Prostate gland (tissue), 2 donors: ENCODE measurements around the gene LRRC36. TPM values are rescaled to one million over a fixed set of nuclear protein-coding genes. Genes with fewer than 3 reads are reported as not detected.
A peak's percentile ranks its signal among the peaks of the same experiment; 100 is the strongest.

Experiments used
- DNase-seq: peaks from one replicate; pipeline ENCODE4 v3.0.0-alpha.2; 2019; ENCODE audit warnings: low spot score
- H3K27ac ChIP-seq, 2 donors: fragments of 200-600 bp; sonication (generic); 2 replicates each; pipeline ENCODE4 v1.5.1; 2017 to 2019
- H3K27me3 ChIP-seq: fragments of 200-600 bp; sonication (generic); replicated peaks from 2 replicates; pipeline ENCODE4 v1.5.1; 2019; ENCODE audit not compliant: insufficient read depth
- H3K36me3 ChIP-seq, 2 donors: fragments of 200-600 bp; sonication (generic); 1 replicate in 1 of 2; 2 replicates in 1 of 2; pipeline versions ENCODE4 v1.5.1 to v1.8.1; 2017 to 2019
- H3K4me1 ChIP-seq: fragments of 200-600 bp; sonication (generic); replicated peaks from 2 replicates; pipeline ENCODE4 v1.5.1; 2019
- H3K4me3 ChIP-seq, 2 donors: fragments of 200-600 bp; sonication (generic); 2 replicates each; pipeline ENCODE4 v1.5.1; 2017 to 2019
- H3K9me3 ChIP-seq: fragments of 200-600 bp; sonication (generic); 2 replicates; pipeline ENCODE4 v1.5.1; 2017
- POLR2A ChIP-seq: fragments of 450-650 bp; IDR thresholded peaks from one replicate; pipeline ENCODE4 v1.6.1; 2016; ENCODE audit warnings: antibody characterized with exemption, mild to moderate bottlenecking
- POLR2AphosphoS5 ChIP-seq: sonication (generic); formaldehyde crosslinking; IDR thresholded peaks from one replicate; pipeline ENCODE4 v1.6.1; 2017; ENCODE audit warnings: antibody characterized with exemption
- WGBS: methylation state at CpG from one replicate; pipeline ENCODE4 v1.1.5; 2018; 5-methylcytosine and 5-hydroxymethylcytosine counted together
- intact Hi-C: fragments of 100-400 bp; cut with DNase I; formaldehyde crosslinking; loops from one replicate; pipeline ENCODE4 v1.14.2; 2022
- total RNA-seq, 2 donors: library from RNA; depleted of rRNA; stranded (reverse); fragments of >200 nt; gene quantifications; one replicate each; pipeline ENCODE4 v1.1.0, GENCODE V29; 2016
- TF ChIP-seq, protein P1 (sequence below), 4 experiments: fragments of 200-600 bp in 2 of 4; fragments of 450-650 bp in 2 of 4; sonication (generic) in 2 of 4; IDR thresholded peaks; 1 replicate in 3 of 4; 2 replicates in 1 of 4; pipeline ENCODE4 v1.5.1; 2016 to 2019; ENCODE audit warnings: antibody characterized with exemption in 4 of 4, mild to moderate bottlenecking in 2 of 4, moderate library complexity in 2 of 4

Gene LRRC36
- total RNA-seq, 2 donors from 2014 or later, result 4.6 TPM; not detected in 1

DNA sequence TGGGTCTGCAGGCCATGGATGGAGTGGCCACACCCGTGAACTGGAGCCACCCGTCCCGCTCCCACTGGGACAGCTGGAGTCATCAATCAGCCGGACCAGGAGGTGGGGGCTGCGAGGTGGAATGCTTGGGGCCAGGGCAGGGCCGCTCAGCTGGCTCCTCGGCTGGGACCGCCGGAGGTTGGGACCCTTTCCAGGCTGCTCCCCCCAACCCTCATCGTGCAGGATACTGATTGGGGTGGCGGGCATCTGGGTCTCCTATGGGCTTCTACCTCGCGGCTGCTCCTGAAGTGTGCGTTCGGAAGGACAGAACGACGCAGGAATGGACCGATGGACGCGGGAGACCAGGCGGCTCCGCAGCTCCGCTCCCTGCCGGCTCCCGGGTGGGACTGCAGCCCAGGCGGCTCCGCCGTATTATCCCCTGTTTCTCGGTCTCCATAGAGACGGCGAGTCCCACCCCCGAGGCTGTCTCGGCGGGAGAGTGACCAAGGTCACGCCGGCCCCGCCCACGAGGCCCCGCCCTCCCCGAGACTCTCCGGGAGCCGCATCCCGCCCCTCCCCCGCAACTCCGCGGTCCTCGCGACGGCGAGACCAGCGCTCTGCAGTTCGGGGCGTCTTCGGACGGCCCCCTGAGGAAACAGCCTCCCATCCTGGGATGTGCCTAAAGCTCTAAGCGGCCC lies 66.6 kb downstream of the LRRC36 start, which contains the start of gene TPPP3:
TPPP3 (minus strand) TSS at position 388 of the 677 bp plus-strand sequence. CDS start 2,387 bp downstream, outside the sequence.
- intact Hi-C loops, result loop anchor here (10.0 kb wide), 1 partner anchor 108 kb away; no protein-coding TSS in a partner anchor
- H3K27ac ChIP-seq, result peak within 1 kb of the TSS; percentile 12 to 49
- peak within 1 kb of the TSS; percentile 15 to 20 for H3K4me3 ChIP-seq
- DNase-seq, result no peak
- no peaks in the 10 kb centered on the region for H3K27me3 ChIP-seq
- WGBS, result 8% methylated on average over 28 of the region's 56 CpGs
- no peaks in the 10 kb centered on the region for H3K36me3 ChIP-seq
- peak; percentile 17 for TF ChIP-seq POLR2A
- TF ChIP-seq, protein P1, sequence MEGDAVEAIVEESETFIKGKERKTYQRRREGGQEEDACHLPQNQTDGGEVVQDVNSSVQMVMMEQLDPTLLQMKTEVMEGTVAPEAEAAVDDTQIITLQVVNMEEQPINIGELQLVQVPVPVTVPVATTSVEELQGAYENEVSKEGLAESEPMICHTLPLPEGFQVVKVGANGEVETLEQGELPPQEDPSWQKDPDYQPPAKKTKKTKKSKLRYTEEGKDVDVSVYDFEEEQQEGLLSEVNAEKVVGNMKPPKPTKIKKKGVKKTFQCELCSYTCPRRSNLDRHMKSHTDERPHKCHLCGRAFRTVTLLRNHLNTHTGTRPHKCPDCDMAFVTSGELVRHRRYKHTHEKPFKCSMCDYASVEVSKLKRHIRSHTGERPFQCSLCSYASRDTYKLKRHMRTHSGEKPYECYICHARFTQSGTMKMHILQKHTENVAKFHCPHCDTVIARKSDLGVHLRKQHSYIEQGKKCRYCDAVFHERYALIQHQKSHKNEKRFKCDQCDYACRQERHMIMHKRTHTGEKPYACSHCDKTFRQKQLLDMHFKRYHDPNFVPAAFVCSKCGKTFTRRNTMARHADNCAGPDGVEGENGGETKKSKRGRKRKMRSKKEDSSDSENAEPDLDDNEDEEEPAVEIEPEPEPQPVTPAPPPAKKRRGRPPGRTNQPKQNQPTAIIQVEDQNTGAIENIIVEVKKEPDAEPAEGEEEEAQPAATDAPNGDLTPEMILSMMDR (IDR thresholded peaks at IDR 0.05), result peak in 3 of 4 experiments; percentile 29 to 68 (median 58)
- TF ChIP-seq POLR2AphosphoS5, result peak; percentile 26
- H3K4me1 ChIP-seq, result peaks cover 14% of the 10 kb centered on the region
- H3K9me3 ChIP-seq, result no peaks in the 10 kb centered on the region

GRCh38 chr16:67393788-67394154 lies 67.2 kb downstream of the LRRC36 start:
- TF ChIP-seq, protein P1 (IDR thresholded peaks at IDR 0.05), result no peak
- no peak for TF ChIP-seq POLR2A
- no peak for TF ChIP-seq POLR2AphosphoS5
- peaks cover 14% of the 10 kb centered on the region for H3K4me1 ChIP-seq

GRCh38 chr16:67394155-67395104 lies 67.8 kb downstream of the LRRC36 start:
- Histone ChIP-seq H3K4me1 (peaks cover 14% of the 10 kb centered on the region), H3K9me3 (no peaks in the 10 kb centered on the region), H3K36me3 (no peaks in the 10 kb centered on the region), H3K27ac (peak overlapping the region; percentile 12 to 49), H3K27me3 (no peaks in the 10 kb centered on the region), H3K4me3 (peak overlapping the region; percentile 15 to 20)
- TF ChIP-seq POLR2A (no peak), POLR2AphosphoS5 (peak; percentile 6)
- TF ChIP-seq, protein P1 (IDR thresholded peaks at IDR 0.05), result peak in 1 of 4 experiments; percentile 17
- no peak for DNase-seq
- intact Hi-C loops, result loop anchor here (5.0 to 10.0 kb wide), 2 partner anchors 110 to 137 kb away; no protein-coding TSS in a partner anchor
- 20% methylated on average over 88 of the region's 88 CpGs for WGBS

More at GRCh38 chr16:67393788-67394154, 67.2 kb downstream of the LRRC36 start:
- DNase-seq, result no peak
- Histone ChIP-seq H3K4me3 (peak overlapping the region; percentile 15 to 20), H3K9me3 (no peaks in the 10 kb centered on the region), H3K27me3 (no peaks in the 10 kb centered on the region), H3K27ac (peak overlapping the region; percentile 12 to 49), H3K36me3 (no peaks in the 10 kb centered on the region)
- WGBS, result 8% methylated on average over 19 of the region's 20 CpGs
- intact Hi-C loops, result loop anchor here (10.0 kb wide), 1 partner anchor 109 kb away; no protein-coding TSS in a partner anchor

DNA sequence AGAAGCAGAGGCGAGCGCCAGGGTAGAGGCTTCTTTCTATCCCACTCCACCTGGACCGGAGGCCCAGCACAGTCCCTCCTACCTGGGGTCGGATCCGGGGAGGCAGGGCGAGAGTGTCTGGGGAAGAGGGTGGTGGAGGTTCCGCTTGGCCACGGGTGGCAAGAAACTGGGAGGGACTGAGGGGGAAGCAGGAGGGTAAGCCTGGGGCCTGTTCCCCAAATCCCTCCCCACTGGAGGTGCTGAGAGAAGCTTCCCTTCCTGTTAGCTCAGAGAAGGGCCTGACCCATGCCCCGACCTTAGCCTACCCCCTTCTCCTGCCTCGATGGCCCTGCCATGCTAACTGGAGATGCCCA lies 68.5 kb downstream of the LRRC36 start:
- Histone ChIP-seq H3K9me3 (no peaks in the 10 kb centered on the region), H3K27ac (peak overlapping the region in 1 of 2 donors; percentile 49), H3K4me3 (no peak overlapping the region), H3K27me3 (no peaks in the 10 kb centered on the region), H3K36me3 (no peaks in the 10 kb centered on the region), H3K4me1 (peaks cover 14% of the 10 kb centered on the region)
- intact Hi-C loops, result loop anchor here (5.0 to 10.0 kb wide), 2 partner anchors 110 to 138 kb away; no protein-coding TSS in a partner anchor
- no peak for DNase-seq
- 87% methylated on average over 10 of the region's 10 CpGs for WGBS
- TF ChIP-seq POLR2AphosphoS5 (no peak), POLR2A (no peak)
- TF ChIP-seq, protein P1 (IDR thresholded peaks at IDR 0.05), result no peak
